PC-3 (cell line): Measurements from ENCODE around the gene OSBPL8. TPM values are rescaled to one million over a fixed set of nuclear protein-coding genes. Genes with fewer than 3 reads are reported as not detected.

ENCODE experiments used
- ATAC-seq: fragments of 200-7000 bp; cut with Tn5 transposase; 2 replicates; pipeline ENCODE4 v1.9.1; 2020; ENCODE audit warnings: mild to moderate bottlenecking, moderate library complexity
- BruUV-seq: library from RNA; stranded (reverse); fragments of 400-500 nt; replicated peaks from 2 replicates; lab custom pipeline; 2021; lab: Mats Ljungman, UMichigan
- CTCF ChIA-PET: fragments of 300-600 bp; sonication (Branson Sonifier 250); formaldehyde crosslinking; loops from one replicate; lab custom pipeline; 2022; ENCODE audit warnings: antibody characterized with exemption; lab: Charles Lee
- POLR2A ChIA-PET: fragments of 300-600 bp; sonication (Branson Sonifier 250); formaldehyde crosslinking; loops from one replicate; lab custom pipeline; 2022; ENCODE audit warnings: antibody characterized with exemption; ENCODE audit not compliant: unreplicated experiment; lab: Charles Lee
- DNase-seq: peaks from one replicate; pipeline ENCODE4 v3.0.0-alpha.2; 2015
- H2AFZ ChIP-seq: fragments of 300-600 bp; sonication (generic); 2 replicates; pipeline ENCODE4 v1.6.0; 2016; ENCODE audit warnings: antibody characterized with exemption, low read length
- H3F3A ChIP-seq: fragments of 300-600 bp; sonication (generic); one replicate; pipeline ENCODE4 v1.6.0; 2017; ENCODE audit warnings: antibody characterized with exemption, low read length, control low read depth, mild to moderate bottlenecking; ENCODE audit not compliant: unreplicated experiment
- H3K27ac ChIP-seq: fragments of 300-600 bp; sonication (generic); 2 replicates; pipeline ENCODE4 v1.5.1; 2016; ENCODE audit warnings: mild to moderate bottlenecking, low read length
- H3K27me3 ChIP-seq: fragments of 300-600 bp; sonication (generic); 2 replicates; pipeline ENCODE4 v1.6.1; 2016; ENCODE audit warnings: low read length, mixed read lengths
- H3K36me3 ChIP-seq: fragments of 300-600 bp; sonication (generic); 2 replicates; pipeline ENCODE4 v1.6.1; 2016; ENCODE audit warnings: low read depth, mixed run types, low read length, mixed read lengths
- H3K4me1 ChIP-seq: fragments of 300-600 bp; sonication (generic); 2 replicates; pipeline ENCODE4 v1.5.1; 2016; ENCODE audit warnings: low read length; ENCODE audit not compliant: insufficient read depth
- H3K4me2 ChIP-seq: fragments of 300-600 bp; sonication (generic); 2 replicates; pipeline ENCODE4 v1.6.0; 2016; ENCODE audit warnings: low read length
- H3K4me3 ChIP-seq: fragments of 300-600 bp; sonication (generic); 2 replicates; pipeline ENCODE4 v1.5.1; 2016; ENCODE audit warnings: mild to moderate bottlenecking, low read length, mixed read lengths
- H3K79me2 ChIP-seq: fragments of 300-600 bp; sonication (generic); 2 replicates; pipeline ENCODE4 v1.6.1; 2017; ENCODE audit warnings: low read length, mixed read lengths
- H3K9ac ChIP-seq: fragments of 300-600 bp; sonication (generic); 2 replicates; pipeline ENCODE4 v1.6.0; 2016; ENCODE audit warnings: mild to moderate bottlenecking, low read length
- H3K9me2 ChIP-seq: fragments of 300-600 bp; sonication (generic); replicated peaks from 2 replicates; pipeline ENCODE4 v1.6.1; 2016; ENCODE audit warnings: mixed run types, low read length, mixed read lengths
- H3K9me3 ChIP-seq: fragments of 300-600 bp; sonication (generic); 2 replicates; pipeline ENCODE4 v1.6.1; 2016; ENCODE audit warnings: low read length, mixed read lengths
- H4K20me1 ChIP-seq: fragments of 300-600 bp; sonication (generic); 2 replicates; pipeline ENCODE4 v1.6.1; 2016; ENCODE audit warnings: low read length, mixed read lengths
- CTCF ChIP-seq: fragments of 300-600 bp; sonication (generic); conservative IDR thresholded peaks from 2 replicates; pipeline ENCODE4 v1.5.1; 2017; ENCODE audit warnings: antibody characterized with exemption, low read depth, mild to moderate bottlenecking, low read length
- EZH2 ChIP-seq: fragments of 300-600 bp; sonication (generic); IDR thresholded peaks from one replicate; pipeline ENCODE4 v1.6.1; 2017; ENCODE audit warnings: antibody characterized with exemption, mild to moderate bottlenecking, low read length; ENCODE audit not compliant: unreplicated experiment
- EZH2phosphoT487 ChIP-seq: fragments of 300-600 bp; sonication (generic); IDR thresholded peaks from 2 replicates; pipeline ENCODE4 v1.6.1; 2018; ENCODE audit warnings: mild to moderate bottlenecking, antibody characterized with exemption, low read length, borderline replicate concordance
- intact Hi-C: fragments of 100-400 bp; cut with micrococcal nuclease; formaldehyde crosslinking; loops from 2 replicates; pipeline ENCODE4 v1.9.0; 2023
- total RNA-seq: library from RNA; depleted of rRNA; stranded (reverse); fragments of >200 nt; gene quantifications from 2 replicates; pipeline ENCODE4 v1.2.3, GENCODE V29; 2014

Gene OSBPL8
- total RNA-seq, 1 experiment from 2014 or later = 28.5 TPM

GRCh38 chr12:76345569-76345968 is 214.0 kb downstream of the OSBPL8 start:
- no peaks in the 10 kb centered on the region for H3K9me2 ChIP-seq
- no peak overlapping the region for H3K27ac ChIP-seq
- no peak overlapping the region for H3K4me2 ChIP-seq
- ChIA-PET POLR2A (interaction anchor here (0.5 kb wide), 1 partner anchor 186 kb away, joined by 3 read pairs; no protein-coding TSS in a partner anchor), CTCF (interaction anchor here (1.0 kb wide), 1 partner anchor 861 kb away, joined by 3 read pairs; no protein-coding TSS in a partner anchor)
- H3F3A ChIP-seq = no peaks in the 10 kb centered on the region
- ATAC-seq = no peak
- DNase-seq = peak; percentile 13
- no peaks in the 10 kb centered on the region for H3K9me3 ChIP-seq
- no peaks in the 10 kb centered on the region for H3K36me3 ChIP-seq
- H3K79me2 ChIP-seq = peaks cover 37% of the 10 kb centered on the region
- BruUV-seq = no TSS peak
- no peaks in the 10 kb centered on the region for H3K27me3 ChIP-seq
- TF ChIP-seq EZH2 (no peak), EZH2phosphoT487 (no peak)
- H4K20me1 ChIP-seq = 0 out of 2 replicates have a peak, but pooled peaks cover 4% of the 10 kb centered on the region
- H3K4me1 ChIP-seq = peaks cover 30% of the 10 kb centered on the region
- intact Hi-C loops = loop anchor here (5.0 to 10.0 kb wide), 3 partner anchors 209 to 833 kb away; partner anchors contain the start of genes KRR1 and OSBPL8
- H3K4me3 ChIP-seq = no peak overlapping the region
- H2AFZ ChIP-seq = no peak overlapping the region
- no peak overlapping the region for H3K9ac ChIP-seq

GRCh38 chr12:76341436-76342030 is 218.0 kb downstream of the OSBPL8 start:
- no peak overlapping the region for H3K4me3 ChIP-seq
- no peaks in the 10 kb centered on the region for H3K36me3 ChIP-seq
- 0 out of 2 replicates have a peak, but pooled peaks cover 1% of the 10 kb centered on the region for H4K20me1 ChIP-seq
- intact Hi-C loops = loop anchor here (10.0 kb wide), 1 partner anchor 213 kb away; the partner anchor contains the start of gene OSBPL8
- no peaks in the 10 kb centered on the region for H3F3A ChIP-seq
- H3K4me1 ChIP-seq = peaks cover 25% of the 10 kb centered on the region
- ChIA-PET POLR2A (no interaction called here), CTCF (no interaction called here)
- TF ChIP-seq EZH2phosphoT487 (no peak), EZH2 (no peak), CTCF (no peak)
- H3K9ac ChIP-seq = no peak overlapping the region
- no TSS peak for BruUV-seq
- no peaks in the 10 kb centered on the region for H3K9me2 ChIP-seq
- ATAC-seq (peak; percentile 67), DNase-seq (peak; percentile 41)
- H2AFZ ChIP-seq = no peak overlapping the region
- no peak overlapping the region for H3K4me2 ChIP-seq
- peaks cover 22% of the 10 kb centered on the region for H3K79me2 ChIP-seq
- no peak overlapping the region for H3K27ac ChIP-seq
- H3K27me3 ChIP-seq = no peaks in the 10 kb centered on the region
- no peaks in the 10 kb centered on the region for H3K9me3 ChIP-seq

- BruUV-seq = no TSS peak
- no peaks in the 10 kb centered on the region for H3K9me3 ChIP-seq
- CTCF ChIA-PET = no interaction called here
- H3K4me1 ChIP-seq = peaks cover 23% of the 10 kb centered on the region
- H3K27ac ChIP-seq = no peak overlapping the region
- no peaks in the 10 kb centered on the region for H3K9me2 ChIP-seq
- ATAC-seq = peak; percentile 18
- POLR2A ChIA-PET = no interaction called here
- H3K79me2 ChIP-seq = peaks cover 15% of the 10 kb centered on the region
- DNase-seq = no peak
- H3K27me3 ChIP-seq = no peaks in the 10 kb centered on the region
- no peaks in the 10 kb centered on the region for H3K36me3 ChIP-seq
- intact Hi-C loops = loop anchor here (10.0 kb wide), 1 partner anchor 214 kb away; the partner anchor contains the start of gene OSBPL8
- no peak overlapping the region for H3K4me2 ChIP-seq
- H2AFZ ChIP-seq = no peak overlapping the region
- no peaks in the 10 kb centered on the region for H3F3A ChIP-seq
- H4K20me1 ChIP-seq = no peaks in the 10 kb centered on the region
- no peak overlapping the region for H3K4me3 ChIP-seq
- TF ChIP-seq EZH2phosphoT487 = no peak
- no peak for TF ChIP-seq EZH2
- TF ChIP-seq CTCF = no peak
- H3K9ac ChIP-seq = no peak overlapping the region
These were observed 218.7 kb downstream of the OSBPL8 start for GRCh38 chr12:76340680-76341435.
